Vagina (tissue), 2 donors: ENCODE results near the gene RHOG. TPM values are rescaled to one million over a fixed set of nuclear protein-coding genes. Genes with fewer than 3 reads are reported as not detected.
A peak's percentile ranks its signal among the peaks of the same experiment; 100 is the strongest.

ENCODE experiments used
- DNase-seq, 2 donors: peaks; one replicate each; pipeline ENCODE4 v3.0.0-alpha.2; 2017; ENCODE audit errors: extremely low spot score in 2 of 2
- H3K27ac ChIP-seq: fragments of 200-600 bp; sonication (generic); one replicate; pipeline ENCODE4 v1.5.1; 2019
- H3K27me3 ChIP-seq: fragments of 200-600 bp; sonication (generic); one replicate; pipeline ENCODE4 v1.5.1; 2019
- H3K36me3 ChIP-seq, 2 donors: fragments of 200-600 bp; sonication (generic); one replicate each; pipeline ENCODE4 v1.5.1; 2017 to 2019
- H3K4me1 ChIP-seq: fragments of 200-600 bp; sonication (generic); one replicate; pipeline ENCODE4 v1.5.1; 2019
- H3K4me3 ChIP-seq, 2 donors: fragments of 200-600 bp; sonication (generic); 1 replicate in 1 of 2; 2 replicates in 1 of 2; pipeline ENCODE4 v1.5.1; 2016 to 2019
- H3K9me3 ChIP-seq: fragments of 200-600 bp; sonication (generic); one replicate; pipeline ENCODE4 v1.5.1; 2019
- POLR2A ChIP-seq, 2 donors: fragments of 450-650 bp; IDR thresholded peaks; one replicate each; pipeline ENCODE4 v1.6.1; 2017; ENCODE audit warnings: antibody characterized with exemption in 2 of 2, mild to moderate bottlenecking in 2 of 2, moderate library complexity in 2 of 2
- POLR2AphosphoS5 ChIP-seq, 2 donors: sonication (generic); formaldehyde crosslinking; IDR thresholded peaks; one replicate each; pipeline ENCODE4 v1.9.0; 2017; ENCODE audit warnings: antibody characterized with exemption in 2 of 2, mild to moderate bottlenecking in 2 of 2, low read depth in 1 of 2; ENCODE audit not compliant: insufficient read depth in 1 of 2
- intact Hi-C: fragments of 100-400 bp; cut with DNase I; formaldehyde crosslinking; loops from one replicate; pipeline ENCODE4 v1.15.1; 2023
- total RNA-seq: library from RNA; depleted of rRNA; stranded (reverse); fragments of >200 nt; gene quantifications from one replicate; pipeline ENCODE4 v1.2.3, GENCODE V29; 2016
- TF ChIP-seq, protein P1 (sequence below), 3 experiments: fragments of 450-650 bp in 2 of 3; fragments of 200-600 bp in 1 of 3; sonication (generic) in 1 of 3; IDR thresholded peaks; one replicate each; pipeline ENCODE4 v1.5.1; 2017 to 2019; ENCODE audit warnings: antibody characterized with exemption in 3 of 3, mild to moderate bottlenecking in 2 of 3, moderate library complexity in 2 of 3

Gene RHOG
- total RNA-seq, 1 donor from 2014 or later: 107 TPM

GRCh38 chr11:3877364-3878257 lies 36.9 kb upstream of the RHOG start:
- Histone ChIP-seq H3K36me3 (no peaks in the 10 kb centered on the region), H3K27me3 (no peaks in the 10 kb centered on the region), H3K4me1 (peaks cover 46% of the 10 kb centered on the region), H3K4me3 (no peak overlapping the region), H3K9me3 (no peaks in the 10 kb centered on the region), H3K27ac (no peak overlapping the region)
- intact Hi-C loops: no loop called here
- DNase-seq: no peak
- TF ChIP-seq, protein P1, sequence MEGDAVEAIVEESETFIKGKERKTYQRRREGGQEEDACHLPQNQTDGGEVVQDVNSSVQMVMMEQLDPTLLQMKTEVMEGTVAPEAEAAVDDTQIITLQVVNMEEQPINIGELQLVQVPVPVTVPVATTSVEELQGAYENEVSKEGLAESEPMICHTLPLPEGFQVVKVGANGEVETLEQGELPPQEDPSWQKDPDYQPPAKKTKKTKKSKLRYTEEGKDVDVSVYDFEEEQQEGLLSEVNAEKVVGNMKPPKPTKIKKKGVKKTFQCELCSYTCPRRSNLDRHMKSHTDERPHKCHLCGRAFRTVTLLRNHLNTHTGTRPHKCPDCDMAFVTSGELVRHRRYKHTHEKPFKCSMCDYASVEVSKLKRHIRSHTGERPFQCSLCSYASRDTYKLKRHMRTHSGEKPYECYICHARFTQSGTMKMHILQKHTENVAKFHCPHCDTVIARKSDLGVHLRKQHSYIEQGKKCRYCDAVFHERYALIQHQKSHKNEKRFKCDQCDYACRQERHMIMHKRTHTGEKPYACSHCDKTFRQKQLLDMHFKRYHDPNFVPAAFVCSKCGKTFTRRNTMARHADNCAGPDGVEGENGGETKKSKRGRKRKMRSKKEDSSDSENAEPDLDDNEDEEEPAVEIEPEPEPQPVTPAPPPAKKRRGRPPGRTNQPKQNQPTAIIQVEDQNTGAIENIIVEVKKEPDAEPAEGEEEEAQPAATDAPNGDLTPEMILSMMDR (IDR thresholded peaks at IDR 0.05): no peak
- no peak for TF ChIP-seq POLR2AphosphoS5 (IDR thresholded peaks at IDR 0.05; ENCODE audit: insufficient read depth in 1 of 2, low read depth in 1 of 2)
- TF ChIP-seq POLR2A (IDR thresholded peaks at IDR 0.05): no peak

DNA sequence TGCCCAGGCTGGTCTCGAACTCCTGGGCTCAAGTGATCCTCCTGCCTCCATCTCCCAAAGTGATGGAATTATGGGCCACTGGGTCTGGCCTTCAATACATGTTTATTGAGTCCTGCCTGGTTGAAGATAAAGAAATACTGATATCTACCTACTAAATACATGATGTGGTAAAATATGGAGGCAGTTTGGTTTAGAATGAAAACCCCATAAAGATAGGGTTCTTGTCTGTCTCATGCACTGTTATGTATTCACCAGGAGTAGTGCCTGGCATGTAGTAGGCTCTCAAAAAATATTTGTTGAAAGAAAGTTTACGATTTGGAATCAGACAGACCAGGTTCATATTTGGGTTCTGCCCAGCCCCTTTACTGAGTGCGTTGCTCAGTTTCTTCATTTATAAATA lies 35.9 kb upstream of the RHOG start:
- TF ChIP-seq POLR2AphosphoS5 (IDR thresholded peaks at IDR 0.05; ENCODE audit: insufficient read depth in 1 of 2, low read depth in 1 of 2) (no peak), POLR2A (IDR thresholded peaks at IDR 0.05) (no peak)
- TF ChIP-seq, protein P1 (IDR thresholded peaks at IDR 0.05): no peak
- DNase-seq: no peak
- intact Hi-C loops: no loop called here
- Histone ChIP-seq H3K27me3 (no peaks in the 10 kb centered on the region), H3K4me1 (peaks cover 46% of the 10 kb centered on the region), H3K36me3 (no peaks in the 10 kb centered on the region), H3K27ac (no peak overlapping the region), H3K9me3 (no peaks in the 10 kb centered on the region), H3K4me3 (no peak overlapping the region)

DNA sequence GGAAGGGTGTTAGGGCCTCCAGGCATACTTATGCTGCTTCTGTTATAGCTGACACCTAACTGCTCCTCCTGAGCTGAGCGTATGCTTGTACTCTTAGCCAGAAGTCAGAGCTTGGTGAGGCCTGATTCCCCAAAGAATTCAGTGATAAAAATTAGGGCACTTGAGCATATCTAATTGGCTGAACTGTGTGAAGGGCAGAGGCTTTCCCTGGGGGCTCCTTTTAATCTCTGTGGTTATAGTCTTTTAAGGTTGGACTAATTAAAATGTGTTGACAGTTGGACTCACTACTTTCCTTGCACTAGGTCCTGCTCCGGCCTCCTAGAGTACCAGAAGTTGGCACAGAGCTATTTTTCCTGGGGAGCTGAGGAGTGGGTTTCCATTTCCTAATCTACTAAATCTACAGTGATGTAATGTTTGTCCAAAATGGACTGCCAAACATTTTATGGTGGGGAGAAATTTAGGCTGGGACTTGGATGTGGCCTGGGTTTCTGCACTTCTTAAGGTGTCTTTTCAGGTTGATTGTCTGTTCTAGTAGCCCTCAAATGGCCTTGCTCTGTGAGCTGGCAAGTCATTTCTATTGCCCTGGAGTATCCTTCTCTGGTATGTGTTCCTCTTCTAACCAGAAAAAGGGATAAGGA lies 33.1 kb upstream of the RHOG start:
- H3K4me3 ChIP-seq: no peak overlapping the region
- H3K27ac ChIP-seq: no peak overlapping the region
- TF ChIP-seq POLR2A (IDR thresholded peaks at IDR 0.05): no peak
- TF ChIP-seq, protein P1 (IDR thresholded peaks at IDR 0.05): no peak
- no peak for TF ChIP-seq POLR2AphosphoS5 (IDR thresholded peaks at IDR 0.05; ENCODE audit: insufficient read depth in 1 of 2, low read depth in 1 of 2)
- no peaks in the 10 kb centered on the region for H3K36me3 ChIP-seq
- no peak for DNase-seq
- H3K9me3 ChIP-seq: no peaks in the 10 kb centered on the region
- peaks cover 28% of the 10 kb centered on the region for H3K4me1 ChIP-seq
- intact Hi-C loops: no loop called here
- no peaks in the 10 kb centered on the region for H3K27me3 ChIP-seq

DNA sequence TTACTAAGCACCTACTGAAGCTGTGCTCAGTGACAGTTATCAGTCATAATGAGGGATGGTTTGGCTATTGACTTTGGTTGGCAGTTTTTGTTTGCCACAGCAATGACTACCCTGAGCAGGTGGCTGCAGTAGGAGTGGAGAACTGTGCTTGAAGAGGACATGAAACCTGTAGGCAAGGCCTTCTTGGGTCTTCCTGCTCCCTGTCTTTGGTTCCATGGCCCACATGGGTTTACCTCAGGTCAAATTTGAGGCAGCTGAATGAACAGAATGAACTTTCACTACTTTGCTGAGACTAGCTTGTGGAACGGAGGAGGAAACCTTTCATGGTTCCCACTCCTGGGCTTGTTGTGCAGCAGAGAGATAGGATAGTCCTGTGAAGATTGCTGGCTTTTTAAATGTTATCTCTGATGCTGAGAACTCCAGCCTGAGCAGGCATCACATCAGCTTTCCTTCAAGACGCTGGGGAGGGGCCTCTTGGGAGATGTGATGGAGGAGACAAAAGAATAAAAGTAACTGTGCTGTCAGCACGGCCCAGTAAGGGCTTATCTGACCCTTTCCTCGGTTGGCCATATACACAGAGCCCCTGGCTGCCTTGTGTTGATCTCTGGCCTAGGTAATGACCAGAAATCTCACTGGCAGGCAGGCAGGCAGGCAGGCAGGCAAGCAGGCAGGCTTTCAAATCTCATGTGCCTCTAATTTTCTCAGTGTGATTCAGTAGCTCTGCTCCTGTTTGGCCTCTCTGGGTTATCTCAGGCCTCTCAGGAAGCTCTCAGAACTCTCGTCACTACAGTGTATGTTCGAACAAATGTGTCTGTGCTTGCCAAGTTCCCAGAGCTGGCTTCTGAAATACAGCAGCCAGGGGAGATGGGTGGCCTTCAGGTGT lies 26.7 kb upstream of the RHOG start:
- Histone ChIP-seq H3K4me3 (no peak overlapping the region), H3K36me3 (no peaks in the 10 kb centered on the region), H3K27me3 (no peaks in the 10 kb centered on the region), H3K9me3 (no peaks in the 10 kb centered on the region), H3K4me1 (peaks cover 56% of the 10 kb centered on the region), H3K27ac (peak overlapping the region; percentile 17)
- TF ChIP-seq, protein P1 (IDR thresholded peaks at IDR 0.05): no peak
- no peak for TF ChIP-seq POLR2AphosphoS5 (IDR thresholded peaks at IDR 0.05; ENCODE audit: insufficient read depth in 1 of 2, low read depth in 1 of 2)
- TF ChIP-seq POLR2A (IDR thresholded peaks at IDR 0.05): no peak
- no peak for DNase-seq
- intact Hi-C loops: no loop called here
